Body of pancreas (tissue), 4 donors: ENCODE data around the gene APOA1.

Experiments used
- POLR2A ChIP-seq, 3 donors: fragments of 450-650 bp; IDR thresholded peaks; one replicate each; pipeline ENCODE4 v1.6.1; 2016; ENCODE audit warnings: antibody characterized with exemption in 3 of 3, mild to moderate bottlenecking in 2 of 3
- TF ChIP-seq, protein P1 (sequence below), 7 experiments: fragments of 450-650 bp in 4 of 7; fragments of 200-600 bp in 3 of 7; sonication (generic) in 3 of 7; IDR thresholded peaks; one replicate each; pipeline ENCODE4 v1.5.1; 2016 to 2019; ENCODE audit warnings: antibody characterized with exemption in 7 of 7

DNA sequence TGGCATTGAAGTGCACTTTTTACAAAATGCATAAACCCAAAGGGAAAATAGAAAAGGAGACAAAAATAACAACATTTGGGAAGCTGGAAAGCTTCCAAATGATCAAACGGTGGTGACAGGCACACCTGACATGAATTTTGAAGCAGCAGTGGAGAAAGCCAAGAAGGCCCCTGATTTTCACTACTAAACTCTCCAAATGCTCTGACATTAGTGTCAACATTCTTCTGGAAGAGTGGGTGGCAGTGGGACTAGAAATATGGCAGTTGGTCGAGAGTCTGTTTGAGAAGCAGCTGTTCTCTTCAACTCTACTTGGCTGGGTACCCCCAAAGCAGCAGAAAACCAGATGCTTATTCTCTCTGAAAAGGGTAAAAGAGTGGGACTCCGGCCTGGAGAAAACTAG, 33.4 kb downstream of the APOA1 start:
- TF ChIP-seq, protein P1, sequence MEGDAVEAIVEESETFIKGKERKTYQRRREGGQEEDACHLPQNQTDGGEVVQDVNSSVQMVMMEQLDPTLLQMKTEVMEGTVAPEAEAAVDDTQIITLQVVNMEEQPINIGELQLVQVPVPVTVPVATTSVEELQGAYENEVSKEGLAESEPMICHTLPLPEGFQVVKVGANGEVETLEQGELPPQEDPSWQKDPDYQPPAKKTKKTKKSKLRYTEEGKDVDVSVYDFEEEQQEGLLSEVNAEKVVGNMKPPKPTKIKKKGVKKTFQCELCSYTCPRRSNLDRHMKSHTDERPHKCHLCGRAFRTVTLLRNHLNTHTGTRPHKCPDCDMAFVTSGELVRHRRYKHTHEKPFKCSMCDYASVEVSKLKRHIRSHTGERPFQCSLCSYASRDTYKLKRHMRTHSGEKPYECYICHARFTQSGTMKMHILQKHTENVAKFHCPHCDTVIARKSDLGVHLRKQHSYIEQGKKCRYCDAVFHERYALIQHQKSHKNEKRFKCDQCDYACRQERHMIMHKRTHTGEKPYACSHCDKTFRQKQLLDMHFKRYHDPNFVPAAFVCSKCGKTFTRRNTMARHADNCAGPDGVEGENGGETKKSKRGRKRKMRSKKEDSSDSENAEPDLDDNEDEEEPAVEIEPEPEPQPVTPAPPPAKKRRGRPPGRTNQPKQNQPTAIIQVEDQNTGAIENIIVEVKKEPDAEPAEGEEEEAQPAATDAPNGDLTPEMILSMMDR (IDR thresholded peaks at IDR 0.05): no peak
- no peak for TF ChIP-seq POLR2A (IDR thresholded peaks at IDR 0.05)
